ENCODE data around the gene RXFP4. TPM values are rescaled to one million over a fixed set of nuclear protein-coding genes. Genes with fewer than 3 reads are reported as not detected.

Gene RXFP4
- polyA plus RNA-seq, 1 of the 3 experiments (the other 2 are of a cell fraction): not detected

GRCh38 chr1:155979597-155980343, 38.3 kb downstream of the RXFP4 start:
- 86% methylated on average over 3 of the region's 4 CpGs for WGBS (ENCODE audit: low lambda C conversion rate)
- ChIA-PET POLR2A (no interaction called here), CTCF (interaction anchor here (1.4 to 6.5 kb wide), 6 partner anchors 10 to 114 kb away, joined by 3 to 44 read pairs (median 7); no protein-coding TSS in a partner anchor)
- no peak for DNase-seq
- Histone ChIP-seq H3K9ac (peak overlapping the region; percentile 96), H3K79me2 (ENCODE audit: insufficient read depth) (peaks cover 78% of the 10 kb centered on the region), H3K9me2 (no peaks in the 10 kb centered on the region), H3K4me2 (peak overlapping the region; percentile 88), H3K4me1 (ENCODE audit: control insufficient read depth in 1 of 2, insufficient read depth in 2 of 2, low read depth in 1 of 2, low read length in 1 of 2) (peaks cover 37 to 58% of the 10 kb centered on the region in 2 experiments), H3K9me3 (no peaks in the 10 kb centered on the region), H4K20me1 (ENCODE audit: insufficient read depth) (peaks cover 22% of the 10 kb centered on the region), H3K36me3 (replicated peaks in 1 of 2; ENCODE audit: control insufficient read depth in 1 of 2, insufficient read depth in 2 of 2, low read length in 1 of 2) (no peaks in the 10 kb centered on the region), H3K27ac (ENCODE audit: low read depth in 2 of 2, low read length in 1 of 2) (peak overlapping the region in 1 of 2 experiments; percentile 93; a peak in 3 of 4 replicates), H3K27me3 (ENCODE audit: insufficient read depth) (no peaks in the 10 kb centered on the region), H3K4me3 (ENCODE audit: low read depth in 2 of 2, low read length in 1 of 2) (peak overlapping the region; percentile 88 to 91; a peak in 2 of 4 replicates), H3F3A (replicated peaks; ENCODE audit: insufficient read depth) (peaks cover 25% of the 10 kb centered on the region), H2AFZ (ENCODE audit: low read depth) (no peak overlapping the region)
- TF ChIP-seq TEAD4 (IDR thresholded peaks at IDR 0.05; ENCODE audit: borderline replicate concordance, insufficient read depth): no peak
- TF ChIP-seq EP300 (IDR thresholded peaks at IDR 0.05; ENCODE audit: borderline replicate concordance in 1 of 2, low read depth in 1 of 2, low read length in 1 of 2): no peak
- no peak for TF ChIP-seq RCOR1 (IDR thresholded peaks at IDR 0.05; ENCODE audit: low read length)
- no peak for TF ChIP-seq MEF2A (IDR thresholded peaks at IDR 0.05; ENCODE audit: borderline replicate concordance, low read depth)
- TF ChIP-seq NRF1 (IDR thresholded peaks at IDR 0.05; ENCODE audit: low read depth, low read length): no peak
- no peak for TF ChIP-seq GABPA (IDR thresholded peaks at IDR 0.05; ENCODE audit: low read depth)
- no peak for TF ChIP-seq SMC3 (IDR thresholded peaks at IDR 0.05; ENCODE audit: low read depth, low read length)
- TF ChIP-seq FOSL2 (IDR thresholded peaks at IDR 0.05; ENCODE audit: borderline replicate concordance, low read depth): no peak
- TF ChIP-seq TAF1 (IDR thresholded peaks at IDR 0.05; ENCODE audit: borderline replicate concordance, low read depth, low read length): no peak
- TF ChIP-seq TCF12 (IDR thresholded peaks at IDR 0.05): no peak
- TF ChIP-seq ELF1 (IDR thresholded peaks at IDR 0.05): no peak
- no peak for TF ChIP-seq REST (IDR thresholded peaks at IDR 0.05; ENCODE audit: low read depth, low read length)
- no peak for TF ChIP-seq MAX (IDR thresholded peaks at IDR 0.05; ENCODE audit: low read depth)
